Pancreas (tissue), 10 donors: ENCODE measurements around the gene ZNF512B. TPM values are rescaled to one million over a fixed set of nuclear protein-coding genes. Genes with fewer than 3 reads are reported as not detected.

Source experiments
- ATAC-seq, 4 donors: fragments of 200-7000 bp; cut with Tn5 transposase; one replicate each; pipeline versions ENCODE4 v1.8.0 to v1.9.1; 2020; ENCODE audit warnings: mild to moderate bottlenecking in 4 of 4, moderate library complexity in 4 of 4
- DNase-seq, 6 donors: peaks; one replicate each; pipeline ENCODE4 v3.0.0-alpha.2; 2020
- FAIRE-seq: peaks from 2 replicates; lab custom pipeline; 2012; peaks lifted over from hg19 to GRCh38; lab: Jason Lieb, UNC
- H3K27ac ChIP-seq, 4 donors: fragments of 200-600 bp; sonication (generic); 1 replicate in 3 of 4; 2 replicates in 1 of 4; pipeline versions ENCODE4 v1.5.0 to v1.8.0; 2020
- H3K27me3 ChIP-seq, 4 donors: fragments of 200-600 bp; one replicate each; pipeline ENCODE4 v1.8.0; 2021
- H3K36me3 ChIP-seq, 3 donors: fragments of 200-600 bp; sonication (generic) in 1 of 3; one replicate each; pipeline versions ENCODE4 v1.5.0 to v1.8.0; 2020 to 2021
- H3K4me1 ChIP-seq, 3 donors: fragments of 200-600 bp; one replicate each; pipeline ENCODE4 v1.8.0; 2021
- H3K4me3 ChIP-seq, 4 donors: fragments of 200-600 bp; sonication (generic) in 2 of 4; one replicate each; pipeline versions ENCODE4 v1.5.0 to v1.8.0; 2020 to 2021
- H3K9me3 ChIP-seq, 4 donors: fragments of 200-600 bp; one replicate each; pipeline ENCODE4 v1.8.0; 2021
- CTCF ChIP-seq, 4 donors: fragments of 200-600 bp; sonication (generic) in 3 of 4; IDR thresholded peaks; one replicate each; pipeline versions ENCODE4 v1.5.0 to v1.8.0; 2021; ENCODE audit warnings: antibody characterized with exemption in 4 of 4
- WGBS, 2 donors: extraction: QIAGEN DNeasy Blood & Tissue Kit; methylation state at CpG; one replicate each; pipeline ENCODE4 v1.1.7; 2013; 5-methylcytosine and 5-hydroxymethylcytosine counted together
- intact Hi-C, 3 donors: fragments of 100-400 bp; cut with DNase I; formaldehyde crosslinking; loops; one replicate each; pipeline versions ENCODE4 v1.11.1 to v1.14.2; 2022
- polyA plus RNA-seq, 2 donors: library from polyadenylated mRNA; stranded (reverse); fragments of 200-250 nt; gene quantifications; one replicate each; pipeline ENCODE4 v1.2.3, GENCODE V29; 2013
- total RNA-seq, 6 donors: library from RNA; stranded (reverse); fragmentation: NEBNext Ultra II Directional in 4 of 6; extraction: Animal tissue kit (Norgen Biotek cat#: 25700) in 4 of 6; gene quantifications; one replicate each; pipeline versions ENCODE4 v1.2.1 to v1.2.4, GENCODE V29; 2021 to 2023
- donor health status: healthy with polysubstance abuse.
- donor health status: DM: no; HTN: no; CAD: no; lungs with moderate emphysema.
- donor health status: DM: no; HTN: no; CAD: no.
- donor health status: control.
- donor health status: control.
- donor health status: Bipolar disorder and iron deficiency.
- donor health status: DM: yes; HTN: yes; CAD: no.
- donor health status: DM: no; HTN: no; CAD: no.
- donor health status: DM: no; HTN: no; CAD: no.
- donor health status: DM: yes; HTN: yes; CAD: no.

Gene ZNF512B
- total and polyA plus RNA-seq, 8 donors = 8.5 to 22.0 (median 11.4) TPM

GRCh38 chr20:63959699-63960075 lies 10.0 kb downstream of the ZNF512B start:
- Histone ChIP-seq H3K9me3 (no peaks in the 10 kb centered on the region), H3K4me1 (peaks cover 0 to 9% (median 2%) of the 10 kb centered on the region in 3 donors), H3K36me3 (peaks cover 0 to 36% (median 11%) of the 10 kb centered on the region in 3 donors), H3K27ac (no peak overlapping the region), H3K27me3 (no peaks in the 10 kb centered on the region), H3K4me3 (no peak overlapping the region)
- intact Hi-C loops = loop anchor here in 1 of 3 donors (10.0 kb wide), 1 partner anchor 415 kb away; the partner anchor contains the start of gene SRMS
- TF ChIP-seq CTCF (IDR thresholded peaks at IDR 0.05) = no peak
- peak in 2 of 6 donors; percentile 39 to 71 for DNase-seq
- no peak for ATAC-seq
- no peak for FAIRE-seq
- WGBS, 2 donors = 94 to 99% methylated on average over 17 of the region's 17 CpGs

GRCh38 chr20:63958964-63959698 lies 10.6 kb downstream of the ZNF512B start:
- peaks cover 0 to 14% (median 8%) of the 10 kb centered on the region in 3 donors for H3K4me1 ChIP-seq
- intact Hi-C loops = no loop called here
- FAIRE-seq = no peak
- no peaks in the 10 kb centered on the region for H3K9me3 ChIP-seq
- H3K4me3 ChIP-seq = no peak overlapping the region
- peak in 3 of 6 donors; percentile 12 to 78 (median 45) for DNase-seq
- TF ChIP-seq CTCF (IDR thresholded peaks at IDR 0.05) = no peak
- H3K36me3 ChIP-seq = peaks cover 0 to 34% (median 11%) of the 10 kb centered on the region in 3 donors
- no peak for ATAC-seq
- H3K27me3 ChIP-seq = no peaks in the 10 kb centered on the region
- WGBS, 2 donors = 91 to 97% methylated on average over 10 of the region's 10 CpGs
- no peak overlapping the region for H3K27ac ChIP-seq

GRCh38 chr20:63958471-63958870 lies 11.3 kb downstream of the ZNF512B start:
- WGBS, 2 donors = 61 to 71% methylated on average over 4 of the region's 4 CpGs
- Histone ChIP-seq H3K27me3 (no peaks in the 10 kb centered on the region), H3K4me3 (no peak overlapping the region), H3K27ac (no peak overlapping the region), H3K4me1 (peaks cover 0 to 17% (median 9%) of the 10 kb centered on the region in 3 donors), H3K36me3 (peaks cover 0 to 27% (median 8%) of the 10 kb centered on the region in 3 donors), H3K9me3 (no peaks in the 10 kb centered on the region)
- DNase-seq (peak in 2 of 6 donors; percentile 49 to 57), FAIRE-seq (no peak), ATAC-seq (no peak)
- TF ChIP-seq CTCF (IDR thresholded peaks at IDR 0.05) = no peak
- intact Hi-C loops = no loop called here

- H3K4me1 ChIP-seq = peaks cover 0 to 17% (median 9%) of the 10 kb centered on the region in 3 donors
- DNase-seq (peak in 3 of 6 donors; percentile 63 to 84 (median 67)), FAIRE-seq (no peak), ATAC-seq (peak in 1 of 4 donors; percentile 1)
- intact Hi-C loops = no loop called here
- no peaks in the 10 kb centered on the region for H3K9me3 ChIP-seq
- H3K36me3 ChIP-seq = peaks cover 0 to 22% (median 8%) of the 10 kb centered on the region in 3 donors
- H3K27ac ChIP-seq = peak overlapping the region in 3 of 4 donors; percentile 42 to 50 (median 47)
- no peak for TF ChIP-seq CTCF (IDR thresholded peaks at IDR 0.05)
- WGBS, 2 donors = 61 to 63% methylated on average over 13 of the region's 13 CpGs
- H3K4me3 ChIP-seq = no peak overlapping the region
- H3K27me3 ChIP-seq = no peaks in the 10 kb centered on the region
These were observed 11.9 kb downstream of the ZNF512B start for GRCh38 chr20:63957690-63958441.
